RWPE1 (cell line): Measurements from ENCODE around the gene RTN4RL2.
A peak's percentile ranks its signal among the peaks of the same experiment; 100 is the strongest.

Experiments
- CTCF ChIA-PET: fragments of 350-600 bp; sonication (Branson Sonifier 250); formaldehyde crosslinking; extraction: SDS; loops from one replicate; lab custom pipeline; 2021; lab: Yijun Ruan, JAX
- POLR2A ChIA-PET: fragments of 400-600 bp; formaldehyde crosslinking; extraction: SDS; loops from one replicate; lab custom pipeline; 2020; ENCODE audit warnings: antibody characterized with exemption; ENCODE audit not compliant: low non-redundant PET; lab: Yijun Ruan, JAX
- DNase-seq: peaks from one replicate; pipeline ENCODE4 v3.0.0; 2012; ENCODE audit warnings: low spot score
- H3K27ac ChIP-seq: fragments of 450-650 bp; 2 replicates; pipeline ENCODE4 v1.5.1; 2017
- CTCF ChIP-seq: fragments of 450-650 bp; conservative IDR thresholded peaks from 2 replicates; pipeline ENCODE4 v1.5.1; 2017; ENCODE audit warnings: low read depth, mild to moderate bottlenecking

Gene RTN4RL2

DNA sequence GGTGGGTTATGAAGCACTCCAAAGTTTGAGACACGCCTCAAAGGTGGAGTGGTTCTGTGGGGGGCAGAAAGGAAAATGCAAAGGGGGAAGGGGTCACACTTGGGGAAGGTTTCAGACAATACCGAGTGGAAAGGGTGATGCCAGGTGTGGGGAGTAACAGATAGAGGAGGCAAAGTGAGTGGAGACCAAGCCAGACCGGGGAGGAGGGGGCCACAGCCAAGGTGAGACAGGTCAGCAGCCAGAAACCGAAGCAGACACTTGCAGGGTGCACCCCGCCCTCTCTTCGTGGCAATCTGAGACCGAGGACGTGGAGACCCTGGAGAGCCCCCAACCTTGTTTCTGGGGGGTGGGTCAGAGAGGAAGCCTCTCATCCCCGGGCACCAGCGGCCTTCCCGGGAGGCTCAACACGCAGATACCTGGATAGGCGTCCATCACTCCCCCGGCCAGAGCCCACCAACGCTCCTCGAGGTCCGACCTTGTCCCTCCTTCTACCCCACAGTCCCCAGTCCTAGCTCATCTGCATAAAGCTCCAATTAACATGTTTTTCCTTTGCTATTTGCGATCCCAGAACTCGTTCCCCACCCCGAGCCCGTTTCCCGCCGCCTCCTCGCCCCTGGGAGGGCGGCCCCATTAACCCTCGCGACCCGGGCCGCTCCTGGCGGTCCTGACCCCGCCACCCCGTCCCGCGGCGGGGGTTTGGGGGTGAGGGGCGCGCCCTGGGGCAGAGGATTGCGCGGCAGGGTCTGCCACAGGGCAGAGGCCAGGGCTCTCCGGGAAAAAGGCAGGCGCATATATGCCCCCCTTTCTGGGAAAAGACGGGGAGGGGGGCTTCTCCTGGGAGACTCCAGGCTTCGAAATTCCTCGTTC lies 21.8 kb downstream of the RTN4RL2 start:
- CTCF ChIA-PET: interaction anchor here (0.6 to 1.7 kb wide), 10 partner anchors 7 to 578 kb away, joined by 3 to 6 read pairs (median 3); partner anchors contain the start of gene RTN4RL2
- no peak overlapping the region for H3K27ac ChIP-seq
- DNase-seq: no peak
- no peak for TF ChIP-seq CTCF
- POLR2A ChIA-PET: no interaction called here

GRCh38 chr11:57482782-57483561 lies 22.6 kb downstream of the RTN4RL2 start:
- H3K27ac ChIP-seq: no peak overlapping the region
- CTCF ChIA-PET: interaction anchor here (0.5 to 1.7 kb wide), 13 partner anchors 8 to 900 kb away, joined by 3 to 5 read pairs (median 3); partner anchors contain the start of gene RTN4RL2
- DNase-seq: peak; percentile 55
- POLR2A ChIA-PET: no interaction called here
- peak; percentile 84 for TF ChIP-seq CTCF

DNA sequence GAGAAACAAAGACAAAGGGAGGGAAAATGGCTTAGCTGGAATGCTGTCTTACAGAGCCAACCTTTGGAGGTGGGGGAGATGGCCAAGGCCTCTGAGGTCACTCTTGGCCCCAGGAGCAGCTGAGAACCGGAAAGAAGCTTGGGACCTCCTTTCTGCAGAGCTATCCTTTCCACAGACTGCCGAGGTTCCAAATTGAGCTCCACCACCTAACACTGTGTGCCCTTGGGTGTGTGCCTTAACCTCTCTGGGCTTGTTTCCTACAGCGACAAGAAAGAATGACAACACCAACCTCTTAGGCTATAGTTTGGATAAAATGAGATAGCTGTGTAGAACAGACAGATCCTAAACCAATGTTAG lies 23.2 kb downstream of the RTN4RL2 start:
- TF ChIP-seq CTCF: no peak
- H3K27ac ChIP-seq: no peak overlapping the region
- CTCF ChIA-PET: interaction anchor here (0.6 to 2.2 kb wide), 7 partner anchors 10 to 900 kb away, joined by 3 to 9 read pairs (median 3); no protein-coding TSS in a partner anchor
- POLR2A ChIA-PET: no interaction called here
- DNase-seq: no peak

DNA sequence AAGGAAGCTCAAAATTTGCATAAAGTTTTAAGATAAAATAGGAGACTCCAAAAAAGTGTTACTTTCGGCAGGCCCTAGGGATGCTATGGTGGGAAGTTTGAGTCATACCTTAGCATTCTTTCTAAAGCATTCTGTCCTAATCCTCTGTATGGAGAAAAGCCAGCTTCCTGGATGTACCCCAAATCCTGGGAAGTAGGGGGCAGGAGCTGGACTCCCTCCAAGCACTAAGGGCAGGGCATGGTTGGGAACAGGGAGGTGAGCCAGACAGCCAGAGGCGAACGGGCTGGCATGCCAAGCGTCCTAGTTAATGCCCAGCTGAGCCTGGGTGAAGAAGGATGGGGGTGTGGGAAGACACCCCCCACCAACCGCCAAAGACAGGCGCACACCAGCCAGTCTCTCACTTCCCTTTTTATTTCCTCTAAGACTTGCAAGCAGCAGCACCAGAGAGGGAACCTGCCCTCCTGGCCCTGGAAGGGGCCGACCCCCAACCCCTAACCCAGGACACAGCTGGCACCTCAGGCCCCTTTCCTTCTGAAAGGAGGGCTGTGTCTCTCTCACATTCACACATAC lies 23.9 kb downstream of the RTN4RL2 start:
- CTCF ChIA-PET: interaction anchor here (0.6 to 2.2 kb wide), 6 partner anchors 9 to 26 kb away, joined by 3 to 9 read pairs (median 4); no protein-coding TSS in a partner anchor
- no peak for DNase-seq
- H3K27ac ChIP-seq: peak overlapping the region; percentile 65
- POLR2A ChIA-PET: no interaction called here
- TF ChIP-seq CTCF: no peak

DNA sequence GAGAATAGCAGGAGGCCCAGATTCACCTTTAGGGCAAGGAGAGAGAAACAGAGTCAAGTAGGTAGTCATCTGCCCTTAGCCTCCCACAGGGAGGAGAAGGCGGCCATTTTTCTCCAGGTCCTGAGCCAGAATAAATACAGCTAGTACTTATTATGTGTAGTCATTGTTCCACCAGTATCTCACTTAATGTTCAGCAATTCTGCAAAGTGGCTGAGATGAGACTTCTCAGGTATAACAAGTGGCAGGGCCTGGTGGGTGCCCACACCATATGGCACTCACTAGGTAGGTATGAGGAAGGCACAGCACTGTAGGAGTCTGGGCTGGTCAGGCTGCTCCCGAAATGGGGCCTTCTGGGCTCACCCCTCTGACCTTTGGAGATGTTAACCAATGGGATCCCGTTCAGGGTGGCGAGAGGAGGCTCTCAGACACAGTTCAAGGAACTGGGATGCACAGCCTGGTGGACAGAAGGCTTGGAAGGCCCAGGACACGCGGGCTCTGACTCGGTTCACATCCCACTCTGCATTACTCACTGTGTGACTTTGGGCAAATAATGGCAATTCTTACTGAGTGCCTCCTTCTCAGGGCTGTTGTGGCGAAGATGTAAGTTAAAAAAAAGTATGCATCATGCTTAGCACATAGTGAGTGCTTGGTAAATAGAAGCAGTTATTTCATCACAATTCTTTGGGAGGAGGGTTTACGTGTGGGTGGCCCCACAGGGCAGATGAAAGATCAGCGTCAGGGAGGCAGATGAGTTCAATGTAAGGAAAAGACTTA lies 25.1 kb downstream of the RTN4RL2 start:
- no peak for DNase-seq
- ChIA-PET POLR2A (no interaction called here), CTCF (interaction anchor here (0.5 to 2.2 kb wide), 2 partner anchors 28 to 886 kb away, joined by 4 to 5 read pairs; no protein-coding TSS in a partner anchor)
- H3K27ac ChIP-seq: peak overlapping the region; percentile 65
- no peak for TF ChIP-seq CTCF
